Cerebellar cortex (tissue), 1 donor: ENCODE results near the gene PEX16.

ENCODE experiments used
- DNase-seq: peaks from one replicate; pipeline ENCODE4 v3.0.0-alpha.2; 2015; ENCODE audit warnings: low spot score

PEX16 gene

DNA sequence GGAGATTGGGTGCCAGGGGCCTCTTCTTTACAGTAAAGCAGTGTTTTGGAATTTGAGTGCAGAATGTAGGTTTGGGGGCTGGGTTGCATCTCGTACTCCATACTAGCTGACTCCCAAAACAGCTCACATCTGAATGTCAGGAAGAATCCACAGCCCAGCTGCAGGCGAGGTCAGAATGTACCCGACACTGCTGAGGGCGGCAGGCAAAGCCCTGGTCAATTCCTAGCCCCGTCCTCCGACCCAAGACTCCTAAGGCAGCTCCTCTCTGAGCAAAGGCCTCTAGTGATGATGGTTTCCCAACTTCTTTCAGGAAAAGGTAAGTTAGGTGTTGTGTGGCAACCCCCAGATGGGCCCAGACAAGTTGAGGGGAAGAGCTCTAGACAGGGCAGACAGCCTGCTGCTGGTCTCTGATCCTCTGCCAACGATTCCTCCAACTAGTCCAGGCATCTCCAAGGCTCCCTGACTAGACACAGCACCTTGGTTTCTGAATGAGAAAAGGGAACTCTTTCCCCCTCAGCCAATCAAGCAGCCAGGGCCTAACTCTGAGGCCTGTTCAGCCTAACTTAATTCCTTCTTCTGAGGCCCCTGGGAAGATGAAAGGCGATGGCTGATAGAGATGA, 13.4 kb upstream of the PEX16 start:
- DNase-seq: no peak

DNA sequence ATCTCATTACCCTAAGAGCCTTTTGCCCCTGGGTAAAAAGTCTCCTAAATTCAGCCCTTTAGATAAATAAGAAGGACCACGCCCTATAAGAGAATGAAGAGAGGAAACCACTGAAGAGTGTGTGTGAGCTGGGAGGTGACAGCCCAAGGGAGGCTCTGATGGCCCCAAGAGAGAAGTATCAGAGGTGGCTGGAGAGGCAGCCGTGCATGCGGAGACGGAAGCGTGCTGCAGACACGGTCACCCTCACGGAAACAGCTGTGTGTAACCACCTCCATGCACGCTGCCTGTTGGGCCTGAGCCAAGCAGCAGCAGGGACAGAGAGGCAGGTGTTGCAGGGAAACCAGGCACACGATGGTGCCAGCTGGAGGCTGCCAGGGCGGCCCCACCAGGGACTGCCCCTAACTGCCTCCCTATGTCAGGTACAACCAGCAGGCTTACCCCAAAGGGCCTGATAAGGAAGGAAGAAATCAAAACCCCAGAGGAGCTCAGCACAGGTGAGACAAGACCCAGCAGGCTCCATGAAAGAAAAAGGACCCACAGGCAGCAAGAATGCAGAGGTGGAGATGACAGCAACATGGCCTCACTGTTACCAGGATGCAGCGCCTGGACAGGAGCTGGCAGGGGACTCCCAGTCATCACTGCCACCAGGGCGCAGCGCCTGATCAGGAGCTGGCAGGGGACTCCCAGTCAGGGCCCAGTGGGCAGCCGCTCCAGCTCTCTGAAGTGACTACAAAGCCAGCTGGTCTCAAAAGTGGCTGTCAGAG, 12.5 kb upstream of the PEX16 start:
- DNase-seq: no peak

DNA sequence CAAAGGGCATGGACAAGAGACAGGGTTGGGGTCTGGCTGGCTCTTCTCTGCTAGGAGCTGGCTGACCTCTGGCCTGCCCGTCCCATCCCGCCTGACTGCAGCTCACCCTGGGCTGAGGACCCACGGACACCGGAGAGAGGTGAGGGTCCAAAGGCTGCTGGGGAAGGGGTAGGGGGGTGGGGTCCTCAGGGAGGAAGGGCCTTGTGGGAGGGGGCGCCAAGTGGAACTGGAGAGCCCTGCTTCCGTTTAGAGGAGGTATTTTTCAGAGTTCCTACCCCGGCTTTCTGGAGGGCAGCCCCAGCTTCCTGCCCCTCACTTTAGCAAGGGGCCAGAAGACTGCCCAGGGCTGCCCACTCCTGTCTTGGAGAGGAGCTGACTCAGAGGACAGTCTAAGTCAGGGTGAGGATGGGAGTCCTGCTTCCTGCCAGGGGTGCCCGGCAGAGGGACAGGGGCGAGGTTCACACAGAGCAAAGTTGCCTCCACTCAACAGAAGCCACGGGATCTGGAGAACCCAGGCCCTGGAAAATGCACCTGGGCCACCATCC, 11.9 kb upstream of the PEX16 start:
- no peak for DNase-seq

DNA sequence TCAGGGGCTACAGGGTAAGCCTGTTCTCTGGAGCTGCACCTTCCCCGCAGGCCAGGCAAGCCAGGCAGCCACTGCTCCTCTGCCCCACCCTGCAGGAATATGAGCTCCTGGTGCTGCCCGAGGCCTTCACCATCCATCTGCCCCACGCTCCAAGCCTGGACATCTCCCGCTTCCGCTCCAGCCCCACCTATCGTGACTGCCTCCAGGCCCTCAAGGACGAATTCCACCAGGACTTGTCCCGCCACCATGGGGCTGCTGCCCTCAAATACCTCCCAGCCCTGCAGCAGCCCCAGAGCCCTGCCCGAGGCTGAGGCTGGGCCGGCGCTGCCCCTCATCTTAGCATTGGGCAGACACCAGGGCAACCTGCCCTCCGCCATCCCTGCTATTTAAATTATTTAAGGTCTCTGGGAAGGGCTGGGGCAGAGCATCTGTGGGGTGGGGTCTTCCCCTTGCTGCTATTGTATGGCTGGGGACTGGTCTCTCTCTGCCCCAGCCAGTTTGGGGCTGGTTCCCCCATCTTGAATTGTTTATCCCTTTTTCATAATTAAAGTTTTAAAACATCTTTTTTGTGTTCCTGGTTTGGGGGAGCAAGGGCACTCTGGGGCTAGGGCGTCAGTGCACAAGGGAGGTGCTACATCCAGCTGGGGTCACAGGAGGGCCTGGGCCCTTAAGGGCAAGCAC, 11.0 kb upstream of the PEX16 start:
- DNase-seq: no peak

GRCh38 chr11:45927684-45928413, 10.2 kb upstream of the PEX16 start:
- no peak for DNase-seq

- DNase-seq: no peak
These were observed 9.6 kb upstream of the PEX16 start for GRCh38 chr11:45927332-45927683.

DNA sequence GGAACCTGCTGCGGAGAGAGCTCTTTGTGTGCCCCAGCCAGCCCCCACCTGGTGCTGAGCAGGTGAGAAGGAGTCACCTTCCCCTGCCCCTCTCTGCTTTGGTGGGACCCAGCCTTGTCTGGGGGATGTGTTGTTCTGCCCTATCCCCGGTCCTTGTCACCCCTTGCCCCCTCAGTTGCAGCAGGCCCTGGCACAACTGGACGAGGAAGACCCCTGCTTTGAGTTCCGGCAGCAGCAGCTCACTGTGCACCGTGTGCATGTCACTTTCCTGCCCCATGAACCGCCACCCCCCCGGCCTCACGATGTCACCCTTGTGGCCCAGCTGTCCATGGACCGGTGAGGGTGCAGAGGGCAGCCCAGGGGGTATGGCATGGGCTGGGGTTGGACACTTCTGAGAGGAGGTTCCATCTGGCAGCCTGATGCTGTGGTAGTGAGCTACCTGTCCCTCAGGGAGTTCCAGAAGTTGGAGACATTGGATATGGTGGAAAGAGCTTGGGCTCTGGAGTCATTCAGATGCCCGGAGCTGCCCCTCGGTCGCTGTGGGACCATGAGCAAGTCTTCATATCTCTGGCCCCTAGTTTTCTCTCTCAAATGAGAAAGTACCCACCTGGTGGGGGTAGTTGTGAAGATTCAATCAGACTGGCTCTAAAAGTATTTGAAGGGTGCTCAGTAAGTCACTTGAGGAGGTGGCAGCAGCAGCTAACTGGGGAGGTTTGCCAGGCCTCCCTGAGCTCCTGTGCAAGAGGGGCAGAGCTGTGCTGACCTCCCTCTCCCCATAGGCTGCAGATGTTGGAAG, 9.1 kb upstream of the PEX16 start:
- no peak for DNase-seq

DNA sequence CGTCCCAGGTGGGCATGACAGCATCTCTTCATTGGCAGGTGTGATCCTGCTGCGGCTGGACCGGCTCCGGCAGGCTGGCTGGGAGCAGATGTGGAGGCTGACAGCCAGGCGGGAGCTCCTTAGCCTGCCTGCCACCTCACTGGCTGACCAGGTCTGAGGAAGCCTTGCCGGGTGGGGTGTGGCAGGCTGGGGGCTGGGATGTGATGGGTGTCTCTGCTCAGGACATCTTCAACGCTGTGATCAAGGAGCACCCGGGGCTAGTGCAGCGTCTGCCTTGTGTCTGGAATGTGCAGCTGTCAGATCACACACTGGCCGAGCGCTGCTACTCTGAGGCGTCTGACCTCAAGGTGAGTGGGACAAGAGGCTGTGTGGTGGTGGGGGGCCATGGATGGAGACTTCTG, 8.3 kb upstream of the PEX16 start:
- DNase-seq: no peak

DNA sequence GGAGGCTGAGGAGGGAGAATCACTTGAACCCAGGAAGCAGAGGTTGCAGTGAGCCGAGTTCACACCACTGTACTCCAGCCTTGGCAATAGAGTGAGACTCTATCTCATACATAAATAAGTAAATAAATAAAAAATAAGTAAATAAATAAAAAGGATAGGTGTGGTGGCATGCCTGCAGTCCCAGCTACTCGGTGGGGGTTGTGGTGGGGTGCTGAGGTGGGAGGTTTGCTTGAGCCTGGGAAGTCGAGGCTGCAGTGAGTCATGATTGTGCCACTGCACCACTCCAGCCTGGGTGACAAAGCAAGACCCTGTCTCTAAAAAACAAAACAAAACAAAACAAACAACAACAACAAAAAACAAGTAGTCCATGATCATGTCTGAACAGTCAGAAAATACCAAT, 7.9 kb upstream of the PEX16 start:
- no peak for DNase-seq

DNA sequence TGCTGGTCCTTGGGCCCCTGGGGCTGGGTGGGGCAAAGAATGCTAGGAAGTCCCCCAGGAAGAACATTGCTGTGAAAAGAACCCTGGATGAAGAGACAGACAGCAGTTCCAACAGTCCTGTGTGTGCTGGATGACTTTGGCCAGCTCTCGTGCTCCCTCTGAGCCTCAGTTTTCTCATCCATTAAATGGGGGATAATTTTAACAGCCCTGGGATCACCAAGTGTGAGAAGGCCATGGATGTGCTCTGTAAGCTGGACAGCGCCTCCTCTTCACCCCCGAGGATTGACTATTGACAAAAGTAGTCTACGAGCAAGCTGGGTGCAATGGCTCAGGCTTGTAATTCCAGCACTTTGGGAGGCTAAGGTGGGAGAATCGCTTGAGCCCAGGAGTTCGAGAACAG, 7.2 kb upstream of the PEX16 start:
- DNase-seq: no peak

DNA sequence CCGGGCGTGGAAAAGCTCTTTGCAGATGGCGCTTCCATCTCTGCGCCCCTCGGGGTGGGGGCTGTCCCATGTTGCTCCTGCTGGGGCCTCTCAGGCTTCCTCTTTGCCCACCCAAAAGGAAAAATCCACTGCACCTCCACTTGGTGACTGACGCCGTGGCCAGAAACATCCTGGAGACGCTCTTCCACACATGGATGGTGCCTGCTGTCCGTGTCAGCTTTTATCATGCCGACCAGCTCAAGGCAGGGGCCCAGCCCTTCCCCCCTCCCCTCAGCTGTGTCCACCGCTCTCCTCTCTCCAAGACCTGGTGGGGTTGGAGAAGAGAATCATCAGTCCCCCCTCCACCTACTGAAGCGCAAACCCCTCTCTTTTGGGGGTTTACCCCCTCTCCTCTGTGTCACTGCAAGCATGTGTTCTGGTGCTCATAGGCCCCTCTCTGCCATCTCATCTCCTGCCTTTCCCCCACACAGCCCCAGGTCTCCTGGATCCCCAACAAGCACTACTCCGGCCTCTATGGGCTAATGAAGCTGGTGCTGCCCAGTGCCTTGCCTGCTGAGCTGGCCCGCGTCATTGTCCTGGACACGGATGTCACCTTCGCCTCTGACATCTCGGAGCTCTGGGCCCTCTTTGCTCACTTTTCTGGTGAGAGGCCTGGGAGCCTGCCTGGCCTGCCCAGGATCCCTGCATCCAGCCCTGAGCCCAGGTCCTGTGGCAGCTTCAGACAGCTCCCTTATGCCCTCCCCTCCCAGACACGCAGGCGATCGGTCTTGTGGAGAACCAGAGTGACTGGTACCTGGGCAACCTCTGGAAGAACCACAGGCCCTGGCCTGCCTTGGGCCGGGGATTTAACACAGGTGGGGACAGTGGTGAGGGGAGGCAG, 6.6 kb upstream of the PEX16 start:
- DNase-seq: no peak

DNA sequence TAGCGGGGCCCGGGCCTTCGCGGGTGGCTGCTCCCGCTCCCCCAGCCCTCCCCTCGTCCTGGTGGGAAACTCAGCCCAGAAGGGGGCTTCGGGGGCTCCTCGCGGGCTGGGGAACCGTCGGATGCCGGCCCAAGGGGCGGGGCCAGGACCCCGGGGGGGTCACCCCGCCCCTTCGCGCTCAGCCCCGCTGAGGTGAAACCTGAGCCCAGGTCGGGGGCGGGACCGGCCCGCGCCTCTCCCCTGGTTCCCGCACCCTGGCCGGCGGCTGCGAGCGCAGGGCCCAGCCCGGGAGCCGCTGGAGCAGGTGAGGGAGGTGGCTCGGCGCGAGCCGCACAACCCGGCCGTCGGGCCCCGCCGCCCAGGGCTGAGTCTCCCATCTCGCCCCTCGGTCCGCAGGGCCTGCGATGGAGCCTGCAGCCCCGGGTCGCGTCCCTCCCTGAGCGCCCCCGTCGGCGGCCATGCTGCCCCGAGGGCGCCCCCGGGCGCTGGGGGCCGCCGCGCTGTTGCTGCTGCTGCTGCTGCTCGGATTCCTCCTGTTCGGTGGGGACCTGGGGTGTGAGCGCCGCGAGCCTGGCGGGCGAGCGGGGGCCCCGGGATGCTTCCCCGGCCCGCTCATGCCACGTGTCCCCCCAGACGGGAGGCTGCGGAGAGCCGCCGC, 4.9 kb upstream of the PEX16 start, which contains the start of gene LARGE2:
Gene LARGE2, plus strand, starts transcription at position 232 of the 658 bp plus-strand sequence. Its CDS starts 227 bp downstream, at position 459.
- DNase-seq: no peak

DNA sequence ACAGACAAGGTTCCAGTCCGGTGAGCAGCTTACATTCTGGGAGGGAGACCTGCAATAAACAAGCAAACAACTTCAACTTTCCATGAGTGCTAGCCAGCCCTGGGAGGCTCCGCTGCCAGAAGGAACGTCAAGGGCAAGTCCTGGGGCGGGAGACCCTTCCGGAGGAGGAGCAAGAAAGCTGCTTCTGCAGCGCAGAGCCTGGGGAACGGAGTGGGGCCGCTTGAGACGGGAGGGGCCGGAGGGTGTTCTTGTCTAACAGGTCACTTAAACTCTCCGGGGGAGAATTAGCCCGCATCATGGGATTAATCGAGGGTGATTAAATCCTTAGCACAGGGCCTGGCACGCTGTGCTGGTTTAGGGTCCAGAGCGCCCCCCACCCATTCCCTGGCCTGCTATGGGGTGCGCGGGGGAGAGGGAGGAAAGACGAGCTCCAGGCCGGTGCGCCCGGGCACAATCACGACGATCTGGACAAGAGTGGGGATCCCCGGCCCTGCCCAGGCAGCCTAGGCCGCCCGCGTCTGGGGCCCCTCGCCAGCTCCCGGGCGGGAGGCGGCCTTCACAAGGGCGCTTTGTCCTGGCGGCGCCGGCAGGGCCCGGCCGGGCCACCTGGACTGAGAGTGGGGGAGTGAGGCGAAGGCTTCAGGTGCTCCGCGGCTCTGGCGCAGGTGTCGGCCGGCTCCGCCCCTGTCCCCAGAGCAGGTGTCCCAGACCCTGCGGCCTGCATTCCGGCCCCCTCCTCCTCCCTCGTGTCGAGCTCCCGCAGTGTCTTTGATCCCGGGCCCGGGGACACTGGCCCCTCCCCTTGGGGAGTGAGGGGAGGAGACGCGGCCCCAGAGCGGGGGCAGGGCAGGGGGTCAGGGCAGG, 4.1 kb upstream of the PEX16 start:
- no peak for DNase-seq

DNA sequence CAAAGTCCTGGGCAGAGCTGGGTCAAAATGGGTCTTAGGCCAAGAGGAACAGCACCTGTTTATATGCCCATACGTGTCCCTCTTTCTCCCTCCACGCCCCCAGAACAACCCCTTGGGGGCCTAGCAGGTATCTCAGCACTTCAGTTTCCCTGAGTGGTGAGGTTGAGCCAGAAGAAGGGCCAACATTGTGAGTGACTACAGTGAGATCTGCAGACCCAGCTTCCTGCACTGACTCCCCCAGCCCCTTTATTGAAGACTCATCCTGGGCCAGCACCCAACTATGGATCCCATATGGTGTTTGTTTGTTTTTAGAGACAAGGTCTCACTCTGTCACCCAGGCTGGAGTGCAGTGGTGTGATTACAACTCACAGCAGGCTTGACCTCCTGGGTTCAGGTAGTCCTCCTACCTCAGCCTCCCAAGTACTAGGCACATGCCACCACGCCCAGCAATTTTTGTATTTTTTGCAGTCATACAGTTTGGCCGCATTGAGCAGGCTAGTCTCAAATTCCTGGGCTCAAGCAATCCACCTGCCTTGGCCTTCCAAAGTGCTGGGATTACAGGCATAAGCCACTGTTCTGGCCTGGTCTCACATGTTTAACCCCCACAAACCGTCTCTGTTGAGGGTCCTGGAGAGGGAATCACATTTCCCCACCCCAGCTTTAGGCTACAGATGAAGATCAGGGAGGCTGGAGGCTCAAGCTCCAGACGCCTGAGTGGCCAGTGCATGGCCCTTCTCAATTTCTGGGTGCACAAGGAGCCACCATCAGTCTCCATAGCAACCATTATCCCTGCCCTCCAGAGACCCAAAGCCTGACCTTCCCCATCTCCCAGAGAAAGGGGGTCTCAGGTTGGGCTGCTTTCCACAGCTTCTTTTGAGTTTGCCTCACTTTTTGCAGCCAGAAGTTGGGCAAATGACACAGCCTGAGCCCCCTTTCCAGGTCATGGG, 3.1 kb upstream of the PEX16 start:
- DNase-seq: no peak

GRCh38 chr11:45919806-45920530, 2.3 kb upstream of the PEX16 start:
- no peak for DNase-seq

DNA sequence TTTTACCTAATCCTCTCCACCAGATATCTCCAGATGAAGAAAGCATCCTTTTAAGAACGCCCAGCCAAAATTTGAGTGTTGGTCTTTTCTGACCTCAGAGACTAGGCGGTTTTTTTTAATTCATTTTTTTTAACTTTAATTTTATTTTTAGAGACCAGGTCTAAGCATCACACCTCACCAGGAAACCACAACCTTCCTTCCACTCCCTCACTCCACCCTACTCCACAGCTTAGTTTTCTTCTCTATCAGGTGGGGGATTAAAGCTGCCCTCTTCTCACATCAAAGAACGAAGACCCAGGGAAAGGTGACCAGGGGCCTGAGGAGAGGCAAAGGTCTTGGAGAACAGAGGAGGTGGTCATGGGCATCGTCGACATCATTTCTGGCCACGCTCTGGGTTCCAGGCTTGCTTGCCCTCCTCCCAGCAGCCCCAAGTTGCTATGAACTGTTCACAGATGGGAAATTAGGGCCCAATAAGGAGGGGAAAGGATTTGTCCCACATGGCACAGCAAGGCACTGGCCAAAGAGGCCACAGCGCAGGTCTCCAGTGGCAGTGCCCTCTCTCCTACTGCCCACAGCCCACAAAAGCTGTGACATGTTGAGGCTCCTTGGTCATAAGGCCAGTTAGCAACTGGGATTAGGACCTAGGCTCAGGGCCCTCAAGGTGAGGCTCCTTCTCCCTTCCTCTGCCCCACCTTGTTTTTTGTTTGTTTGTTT, 1.4 kb upstream of the PEX16 start:
- no peak for DNase-seq
